Thoracic aorta (tissue), 2 donors: ENCODE measurements around the gene FAM117B. TPM values are rescaled to one million over a fixed set of nuclear protein-coding genes. Genes with fewer than 3 reads are reported as not detected.

Experiments used
- ATAC-seq: fragments of 150-250 bp; one replicate; pipeline ENCODE4 v1.8.0; 2017; ENCODE audit warnings: low read depth; ENCODE audit not compliant: insufficient number of reproducible peaks, low FRiP score
- DNase-seq: peaks from one replicate; pipeline ENCODE4 v3.0.0-alpha.2; 2020; ENCODE audit warnings: low spot score
- H3K27ac ChIP-seq, 2 donors: fragments of 200-600 bp; sonication (generic); 1 replicate in 1 of 2; 2 replicates in 1 of 2; pipeline ENCODE4 v1.5.1; 2016; ENCODE audit warnings: mild to moderate bottlenecking in 2 of 2, moderate library complexity in 2 of 2
- H3K27me3 ChIP-seq: fragments of 200-600 bp; sonication (generic); replicated peaks from 2 replicates; pipeline ENCODE4 v1.6.0; 2016; ENCODE audit warnings: mild to moderate bottlenecking; ENCODE audit not compliant: insufficient read depth
- H3K36me3 ChIP-seq: fragments of 200-600 bp; sonication (generic); one replicate; pipeline ENCODE4 v1.5.1; 2016
- H3K4me1 ChIP-seq, 2 donors: fragments of 200-600 bp; sonication (generic); 1 replicate in 1 of 2; 2 replicates in 1 of 2; pipeline versions ENCODE4 v1.5.1 to v1.6.0; 2016; ENCODE audit warnings: low read depth in 2 of 2, mild to moderate bottlenecking in 1 of 2; ENCODE audit not compliant: control insufficient read depth in 1 of 2
- H3K4me3 ChIP-seq: fragments of 200-600 bp; sonication (generic); 2 replicates; pipeline ENCODE4 v1.5.1; 2016; ENCODE audit warnings: mild to moderate bottlenecking
- H3K9me3 ChIP-seq: fragments of 200-600 bp; sonication (generic); 2 replicates; pipeline ENCODE4 v1.5.1; 2016
- CTCF ChIP-seq: fragments of 200-600 bp; sonication (generic); IDR thresholded peaks from one replicate; pipeline ENCODE4 v1.5.1; 2019; ENCODE audit warnings: antibody characterized with exemption
- total RNA-seq, 2 donors: library from RNA; depleted of rRNA; stranded (reverse); fragments of >200 nt; gene quantifications; one replicate each; pipeline versions ENCODE4 v1.1.0 to v1.2.3, GENCODE V29; 2016

The FAM117B gene
- total RNA-seq, 2 donors from 2014 or later: 5.3 to 5.6 TPM

GRCh38 chr2:202628646-202629198, 6.0 kb upstream of the FAM117B start:
- Histone ChIP-seq H3K9me3 (no peaks in the 10 kb centered on the region), H3K27ac (no peak overlapping the region), H3K27me3 (no peaks in the 10 kb centered on the region), H3K4me3 (no peak overlapping the region), H3K36me3 (no peaks in the 10 kb centered on the region), H3K4me1 (peaks cover 0 to 14% of the 10 kb centered on the region in 2 donors)
- no peak for TF ChIP-seq CTCF
- ATAC-seq (no peak), DNase-seq (no peak)

- no peaks in the 10 kb centered on the region for H3K9me3 ChIP-seq
- H3K4me3 ChIP-seq: peak overlapping the region; percentile 30
- ATAC-seq (peak; percentile 22), DNase-seq (peak; percentile 21)
- no peak for TF ChIP-seq CTCF
- H3K4me1 ChIP-seq: peaks cover 6 to 33% of the 10 kb centered on the region in 2 donors
- H3K36me3 ChIP-seq: no peaks in the 10 kb centered on the region
- peak overlapping the region; percentile 78 to 82 for H3K27ac ChIP-seq
- no peaks in the 10 kb centered on the region for H3K27me3 ChIP-seq
Observed at GRCh38 chr2:202632682-202633290, 2.0 kb upstream of the FAM117B start.

DNA sequence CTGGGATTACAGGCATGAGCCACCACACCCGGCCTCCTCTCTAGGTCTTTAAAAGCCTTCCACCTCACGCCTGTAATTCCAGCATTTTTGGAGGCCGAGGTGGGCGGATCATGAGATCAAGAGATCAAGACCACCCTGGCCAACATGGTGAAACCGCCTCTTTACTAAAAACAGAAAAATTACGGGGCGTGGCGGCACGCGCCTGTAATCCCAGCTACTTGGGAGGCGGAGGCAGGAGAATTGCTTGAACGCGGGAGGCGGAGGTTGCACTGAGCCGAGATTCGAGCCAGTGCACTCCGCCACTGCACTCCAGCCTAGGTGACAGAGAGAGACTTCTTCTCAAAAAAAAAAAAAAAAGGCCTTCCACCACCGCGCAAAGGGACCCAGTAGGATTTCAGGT, 1.3 kb upstream of the FAM117B start:
- DNase-seq (no peak), ATAC-seq (no peak)
- no peaks in the 10 kb centered on the region for H3K27me3 ChIP-seq
- H3K9me3 ChIP-seq: no peaks in the 10 kb centered on the region
- H3K36me3 ChIP-seq: no peaks in the 10 kb centered on the region
- TF ChIP-seq CTCF: no peak
- H3K4me1 ChIP-seq: peaks cover 6 to 33% of the 10 kb centered on the region in 2 donors
- no peak overlapping the region for H3K4me3 ChIP-seq
- peak overlapping the region; percentile 78 to 82 for H3K27ac ChIP-seq

- ATAC-seq (peak; percentile 1), DNase-seq (peak; percentile 38)
- Histone ChIP-seq H3K9me3 (no peaks in the 10 kb centered on the region), H3K27ac (peak overlapping the region; percentile 54 to 78), H3K4me3 (peak overlapping the region; percentile 95), H3K4me1 (peaks cover 6 to 33% of the 10 kb centered on the region in 2 donors), H3K27me3 (no peaks in the 10 kb centered on the region), H3K36me3 (no peaks in the 10 kb centered on the region)
- no peak for TF ChIP-seq CTCF
Observed at GRCh38 chr2:202635428-202636212, 851 bp downstream of the FAM117B start.

- Histone ChIP-seq H3K27me3 (no peaks in the 10 kb centered on the region), H3K4me1 (peaks cover 6 to 33% of the 10 kb centered on the region in 2 donors), H3K27ac (peak overlapping the region; percentile 20 to 69), H3K4me3 (peak overlapping the region; percentile 95), H3K36me3 (no peaks in the 10 kb centered on the region), H3K9me3 (no peaks in the 10 kb centered on the region)
- no peak for DNase-seq
- no peak for ATAC-seq
- no peak for TF ChIP-seq CTCF
Observed at GRCh38 chr2:202636213-202636513, 1.4 kb downstream of the FAM117B start.
